Amygdala (tissue), 56 donors: ENCODE measurements around the gene DDX54.
A peak's percentile ranks its signal among the peaks of the same experiment; 100 is the strongest.

Experiments used
- DNase-seq, 56 donors: peaks; one replicate each; lab custom pipeline; 2025; lab: John Stamatoyannopoulos, UW

Gene DDX54

GRCh38 chr12:113167868-113168267 lies 17.4 kb downstream of the DDX54 start:
- no peak for DNase-seq

GRCh38 chr12:113165521-113166450 lies 19.5 kb downstream of the DDX54 start:
- DNase-seq: no peak

GRCh38 chr12:113164014-113164413 lies 21.3 kb downstream of the DDX54 start:
- DNase-seq: no peak

- no peak for DNase-seq
Measured at GRCh38 chr12:113163030-113163360, 22.3 kb downstream of the DDX54 start.

- peak in 10 of 56 donors; percentile 6 to 36 (median 16) for DNase-seq
Measured at GRCh38 chr12:113162102-113163029, 22.9 kb downstream of the DDX54 start.

GRCh38 chr12:113161415-113162016 lies 23.8 kb downstream of the DDX54 start:
- DNase-seq: peak in 44 of 56 donors; percentile 8 to 88 (median 62)

- peak in 19 of 56 donors; percentile 6 to 40 (median 14) for DNase-seq
Measured at GRCh38 chr12:113159937-113160336, 25.3 kb downstream of the DDX54 start.

- no peak for DNase-seq
Measured at GRCh38 chr12:113158439-113159203, 26.7 kb downstream of the DDX54 start.

GRCh38 chr12:113157218-113157859 lies 27.9 kb downstream of the DDX54 start:
- DNase-seq: no peak

- no peak for DNase-seq
Measured at GRCh38 chr12:113155646-113156045, 29.6 kb downstream of the DDX54 start.

GRCh38 chr12:113155060-113155459 lies 30.2 kb downstream of the DDX54 start:
- no peak for DNase-seq

GRCh38 chr12:113154351-113154973 lies 30.8 kb downstream of the DDX54 start:
- DNase-seq: peak in 1 of 56 donors; percentile 10

- DNase-seq: peak in 49 of 56 donors; percentile 25 to 84 (median 57)
Measured at GRCh38 chr12:113152835-113153814, 32.2 kb downstream of the DDX54 start.

- DNase-seq: no peak
Measured at GRCh38 chr12:113152196-113152834, 33.0 kb downstream of the DDX54 start.

- DNase-seq: no peak
Measured at GRCh38 chr12:113151655-113152054, 33.6 kb downstream of the DDX54 start.

GRCh38 chr12:113149361-113150150 lies 35.7 kb downstream of the DDX54 start, which contains the start of gene CFAP73:
Gene CFAP73, plus strand, starts transcription at chr12:113149724. Its CDS starts 134 bp downstream, at chr12:113149858.
- peak in 50 of 56 donors; percentile 14 to 78 (median 56) for DNase-seq
